Prostate gland (tissue), 2 donors: Measurements from ENCODE around the gene PLTP. TPM values are rescaled to one million over a fixed set of nuclear protein-coding genes. Genes with fewer than 3 reads are reported as not detected.
A peak's percentile ranks its signal among the peaks of the same experiment; 100 is the strongest.
"Not testable (repeated sequence)": the region's sequence is repeated elsewhere in the genome, so short reads cannot be mapped to it uniquely, and the experiment has no call there.

Experiments
- DNase-seq: peaks from one replicate; pipeline ENCODE4 v3.0.0-alpha.2; 2019; ENCODE audit warnings: low spot score
- H3K27ac ChIP-seq, 2 donors: fragments of 200-600 bp; sonication (generic); 2 replicates each; pipeline ENCODE4 v1.5.1; 2017 to 2019
- H3K27me3 ChIP-seq: fragments of 200-600 bp; sonication (generic); replicated peaks from 2 replicates; pipeline ENCODE4 v1.5.1; 2019; ENCODE audit not compliant: insufficient read depth
- H3K36me3 ChIP-seq, 2 donors: fragments of 200-600 bp; sonication (generic); 1 replicate in 1 of 2; 2 replicates in 1 of 2; pipeline versions ENCODE4 v1.5.1 to v1.8.1; 2017 to 2019
- H3K4me1 ChIP-seq: fragments of 200-600 bp; sonication (generic); replicated peaks from 2 replicates; pipeline ENCODE4 v1.5.1; 2019
- H3K4me3 ChIP-seq, 2 donors: fragments of 200-600 bp; sonication (generic); 2 replicates each; pipeline ENCODE4 v1.5.1; 2017 to 2019
- H3K9me3 ChIP-seq: fragments of 200-600 bp; sonication (generic); 2 replicates; pipeline ENCODE4 v1.5.1; 2017
- POLR2A ChIP-seq: fragments of 450-650 bp; IDR thresholded peaks from one replicate; pipeline ENCODE4 v1.6.1; 2016; ENCODE audit warnings: antibody characterized with exemption, mild to moderate bottlenecking
- POLR2AphosphoS5 ChIP-seq: sonication (generic); formaldehyde crosslinking; IDR thresholded peaks from one replicate; pipeline ENCODE4 v1.6.1; 2017; ENCODE audit warnings: antibody characterized with exemption
- WGBS: methylation state at CpG from one replicate; pipeline ENCODE4 v1.1.5; 2018; 5-methylcytosine and 5-hydroxymethylcytosine counted together
- intact Hi-C: fragments of 100-400 bp; cut with DNase I; formaldehyde crosslinking; loops from one replicate; pipeline ENCODE4 v1.14.2; 2022
- total RNA-seq, 2 donors: library from RNA; depleted of rRNA; stranded (reverse); fragments of >200 nt; gene quantifications; one replicate each; pipeline ENCODE4 v1.1.0, GENCODE V29; 2016
- TF ChIP-seq, protein P1 (sequence below), 4 experiments: fragments of 200-600 bp in 2 of 4; fragments of 450-650 bp in 2 of 4; sonication (generic) in 2 of 4; IDR thresholded peaks; 1 replicate in 3 of 4; 2 replicates in 1 of 4; pipeline ENCODE4 v1.5.1; 2016 to 2019; ENCODE audit warnings: antibody characterized with exemption in 4 of 4, mild to moderate bottlenecking in 2 of 4, moderate library complexity in 2 of 4

Gene PLTP
- total RNA-seq, 2 donors from 2014 or later: 29.4 to 101 TPM

DNA sequence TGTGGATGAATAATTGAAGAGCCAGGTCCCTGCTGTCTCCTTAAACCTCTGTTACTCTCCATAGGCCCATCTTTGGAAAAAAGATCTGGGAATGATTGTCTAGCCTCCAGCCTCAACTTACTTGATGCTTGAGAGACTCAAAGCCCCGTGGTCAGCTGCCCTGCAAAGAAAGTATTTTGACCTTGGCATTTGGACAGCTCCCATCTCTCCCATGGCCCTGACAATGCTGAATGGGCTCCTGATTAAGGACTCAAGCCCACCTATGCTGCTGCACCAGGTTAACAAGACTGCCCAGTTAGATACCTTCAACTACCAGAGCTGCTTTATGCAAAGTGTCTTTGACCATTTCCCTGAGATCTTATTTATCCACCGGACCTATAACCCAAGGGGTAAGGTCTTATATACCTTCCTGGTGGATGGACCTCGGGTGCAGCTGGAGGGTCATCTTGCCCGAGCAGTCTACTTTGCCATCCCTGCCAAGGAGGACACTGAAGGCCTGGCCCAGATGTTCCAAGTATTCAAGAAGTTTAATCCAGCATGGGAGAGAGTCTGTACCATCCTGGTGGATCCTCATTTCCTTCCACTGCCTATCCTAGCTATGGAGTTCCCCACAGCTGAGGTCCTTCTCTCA is 29.4 kb downstream of the PLTP start:
- Histone ChIP-seq H3K4me3 (no peak overlapping the region), H3K36me3 (peaks cover 0 to 8% of the 10 kb centered on the region in 2 donors), H3K27ac (no peak overlapping the region), H3K4me1 (no peaks in the 10 kb centered on the region), H3K9me3 (no peaks in the 10 kb centered on the region), H3K27me3 (no peaks in the 10 kb centered on the region)
- TF ChIP-seq POLR2A (no peak), POLR2AphosphoS5 (no peak)
- TF ChIP-seq, protein P1, sequence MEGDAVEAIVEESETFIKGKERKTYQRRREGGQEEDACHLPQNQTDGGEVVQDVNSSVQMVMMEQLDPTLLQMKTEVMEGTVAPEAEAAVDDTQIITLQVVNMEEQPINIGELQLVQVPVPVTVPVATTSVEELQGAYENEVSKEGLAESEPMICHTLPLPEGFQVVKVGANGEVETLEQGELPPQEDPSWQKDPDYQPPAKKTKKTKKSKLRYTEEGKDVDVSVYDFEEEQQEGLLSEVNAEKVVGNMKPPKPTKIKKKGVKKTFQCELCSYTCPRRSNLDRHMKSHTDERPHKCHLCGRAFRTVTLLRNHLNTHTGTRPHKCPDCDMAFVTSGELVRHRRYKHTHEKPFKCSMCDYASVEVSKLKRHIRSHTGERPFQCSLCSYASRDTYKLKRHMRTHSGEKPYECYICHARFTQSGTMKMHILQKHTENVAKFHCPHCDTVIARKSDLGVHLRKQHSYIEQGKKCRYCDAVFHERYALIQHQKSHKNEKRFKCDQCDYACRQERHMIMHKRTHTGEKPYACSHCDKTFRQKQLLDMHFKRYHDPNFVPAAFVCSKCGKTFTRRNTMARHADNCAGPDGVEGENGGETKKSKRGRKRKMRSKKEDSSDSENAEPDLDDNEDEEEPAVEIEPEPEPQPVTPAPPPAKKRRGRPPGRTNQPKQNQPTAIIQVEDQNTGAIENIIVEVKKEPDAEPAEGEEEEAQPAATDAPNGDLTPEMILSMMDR (IDR thresholded peaks at IDR 0.05): no peak
- WGBS: 88% methylated on average over 4 of the region's 4 CpGs
- intact Hi-C loops: no loop called here
- no peak for DNase-seq

DNA sequence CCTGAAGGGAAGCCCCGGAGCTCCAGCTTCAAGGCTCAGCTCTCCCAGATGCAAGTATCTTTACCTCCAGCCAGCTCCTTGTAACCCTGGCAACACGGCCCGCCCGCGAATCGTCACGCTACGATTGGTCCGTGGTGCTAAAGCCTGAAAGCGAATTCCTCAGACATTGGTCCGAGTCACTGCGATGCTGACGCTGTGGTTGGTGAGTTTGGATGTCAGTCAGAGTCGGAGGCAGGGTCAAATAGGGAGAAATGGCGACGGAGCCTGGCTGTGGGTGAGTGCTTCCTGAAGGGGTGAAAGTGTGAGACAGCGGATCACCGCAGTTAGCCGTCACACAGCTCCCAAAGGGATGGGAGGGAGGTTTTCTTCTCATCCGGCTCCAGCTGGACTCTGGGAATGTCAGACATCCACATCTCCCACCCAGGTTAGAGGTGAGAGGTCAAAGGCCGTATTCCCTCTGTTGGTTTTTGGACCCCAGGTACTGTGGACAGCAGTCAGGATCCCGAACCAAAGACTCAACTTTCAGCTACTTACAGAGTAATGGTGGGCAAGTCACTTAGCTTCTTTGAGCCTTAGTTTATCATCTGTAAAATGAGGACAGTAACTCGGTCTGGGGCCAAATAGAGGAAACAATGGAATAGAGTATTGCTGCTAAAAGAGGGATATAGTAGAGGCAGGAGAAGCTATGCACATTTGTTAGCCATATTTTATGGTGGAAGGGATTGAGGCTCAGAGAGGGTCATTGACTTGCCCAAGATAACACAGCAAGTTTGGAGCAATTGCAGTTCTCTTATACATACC is 30.8 kb downstream of the PLTP start, which contains the start of gene ZSWIM1:
Gene ZSWIM1 (plus strand): TSS at position 240 of the 801 bp plus-strand sequence. CDS start 1,366 bp downstream, outside the sequence.
- DNase-seq: peak; percentile 100
- 1% methylated on average over 23 of the region's 23 CpGs for WGBS
- peak; percentile 98 for TF ChIP-seq POLR2AphosphoS5
- TF ChIP-seq POLR2A: peak; percentile 67
- TF ChIP-seq, protein P1 (IDR thresholded peaks at IDR 0.05): no peak
- peak within 1 kb of the TSS; percentile 74 to 77 for H3K27ac ChIP-seq
- H3K4me3 ChIP-seq: peak within 1 kb of the TSS; percentile 42 to 55
- peaks cover 2 to 8% of the 10 kb centered on the region in 2 donors for H3K36me3 ChIP-seq
- H3K27me3 ChIP-seq: no peaks in the 10 kb centered on the region
- intact Hi-C loops: no loop called here
- H3K9me3 ChIP-seq: no peaks in the 10 kb centered on the region
- H3K4me1 ChIP-seq: no peaks in the 10 kb centered on the region

DNA sequence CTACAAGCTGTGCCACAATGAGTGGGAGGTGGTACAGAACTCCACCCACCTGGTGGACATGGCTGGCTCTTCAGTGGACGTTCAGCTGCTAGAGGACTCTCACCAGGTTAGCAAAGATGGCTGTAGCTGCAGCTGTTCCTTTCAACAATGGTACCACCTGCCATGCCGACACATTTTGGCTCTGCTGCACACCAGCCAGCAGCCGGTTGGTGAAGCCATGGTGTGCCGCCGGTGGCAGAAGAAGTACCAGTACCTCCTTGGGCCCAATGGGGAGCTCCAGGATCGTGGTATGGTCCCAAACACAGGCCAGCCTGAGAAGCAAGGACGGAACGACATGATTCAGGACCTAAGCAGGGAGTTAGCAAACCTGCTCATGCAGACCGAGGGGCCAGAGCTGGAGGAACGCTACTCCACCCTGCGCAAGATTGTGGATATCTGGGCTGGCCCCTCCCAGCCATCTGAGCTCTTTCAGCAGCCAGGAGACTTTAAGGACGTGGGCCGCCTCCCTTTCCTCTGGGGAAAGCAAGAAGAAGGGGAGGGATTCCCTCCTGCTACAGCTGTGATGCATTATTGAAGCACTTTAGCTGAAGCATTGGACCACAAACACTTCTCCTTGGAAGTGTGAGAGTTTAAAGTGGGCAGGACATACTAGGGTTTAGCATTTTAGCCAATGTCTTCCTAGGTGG is 33.7 kb downstream of the PLTP start:
- no peak overlapping the region for H3K27ac ChIP-seq

GRCh38 chr20:45874576-45874975 is 37.4 kb downstream of the PLTP start:
- no peaks in the 10 kb centered on the region for H3K4me1 ChIP-seq
- no peak for DNase-seq
- 58% methylated on average over 4 of the region's 4 CpGs for WGBS
- no peak for TF ChIP-seq POLR2A
- TF ChIP-seq, protein P1 (IDR thresholded peaks at IDR 0.05): no peak
- TF ChIP-seq POLR2AphosphoS5: no peak
- intact Hi-C loops: no loop called here
- no peak overlapping the region for H3K4me3 ChIP-seq
- no peaks in the 10 kb centered on the region for H3K27me3 ChIP-seq
- H3K27ac ChIP-seq: no peak overlapping the region
- H3K36me3 ChIP-seq: peaks cover 0 to 2% of the 10 kb centered on the region in 2 donors
- H3K9me3 ChIP-seq: no peaks in the 10 kb centered on the region

More for the DNA sequence above, 33.7 kb downstream of the PLTP start:
- Histone ChIP-seq H3K9me3 (no peaks in the 10 kb centered on the region), H3K4me1 (no peaks in the 10 kb centered on the region), H3K4me3 (no peak overlapping the region), H3K36me3 (peaks cover 0 to 2% of the 10 kb centered on the region in 2 donors), H3K27me3 (no peaks in the 10 kb centered on the region)
- DNase-seq: no peak
- 86% methylated on average over 13 of the region's 13 CpGs for WGBS
- TF ChIP-seq POLR2A (no peak), POLR2AphosphoS5 (no peak)
- TF ChIP-seq, protein P1 (IDR thresholded peaks at IDR 0.05): no peak
- intact Hi-C loops: no loop called here

DNA sequence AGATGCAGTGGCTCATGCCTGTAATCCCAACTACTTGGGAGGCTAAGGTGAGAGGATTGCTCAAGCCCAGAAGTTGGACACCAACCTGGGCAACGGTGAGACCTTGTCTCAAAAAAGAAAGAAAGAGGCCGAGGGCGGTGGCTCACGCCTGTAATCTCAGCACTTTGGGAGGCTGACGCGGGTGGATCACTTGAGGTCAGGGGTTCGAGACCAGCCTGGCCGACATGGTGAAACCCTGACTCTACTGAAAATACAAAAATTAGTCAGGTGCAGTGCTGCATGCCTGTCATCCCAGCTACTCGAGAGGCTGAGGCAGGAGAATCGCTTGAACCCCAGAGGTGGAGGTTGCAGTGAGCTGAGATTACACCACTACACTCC is 37.9 kb downstream of the PLTP start:
- intact Hi-C loops, H3K36me3 ChIP-seq, H3K27me3 ChIP-seq, H3K9me3 ChIP-seq, H3K27ac ChIP-seq, DNase-seq, H3K4me3 ChIP-seq, H3K4me1 ChIP-seq: not testable (repeated sequence)
- 96% methylated on average over 10 of the region's 10 CpGs for WGBS
